ENCODE measurements around the gene MRPL57. TPM values are rescaled to one million over a fixed set of nuclear protein-coding genes. Genes with fewer than 3 reads are reported as not detected.

Gene MRPL57
- total RNA-seq, 2 experiments from 2014 or later: 27.1 to 29.0 TPM

GRCh38 chr13:21225841-21226581, 49.6 kb downstream of the MRPL57 start:
- ChIA-PET CTCF (no interaction called here), POLR2A (no interaction called here)

GRCh38 chr13:21227917-21228316, 51.5 kb downstream of the MRPL57 start:
- ChIA-PET POLR2A (no interaction called here), CTCF (no interaction called here)

Other genes starting within 250 kb of the MRPL57 start
- 1 to 10 TPM; 1.3 to 1.4 TPM for gene LATS2, start 115.1 kb upstream of the MRPL57 start, total RNA-seq
- 100 to 1,000 TPM; 269 to 280 TPM for gene SAP18, start 36.5 kb upstream of the MRPL57 start, total RNA-seq
- 10 to 100 TPM; 37.2 to 39.4 TPM for gene SKA3, start 106 bp upstream of the MRPL57 start, total RNA-seq